ENCODE measurements around the gene UBE2V1. TPM values are rescaled to one million over a fixed set of nuclear protein-coding genes. Genes with fewer than 3 reads are reported as not detected.
"Not testable (repeated sequence)": the region's sequence is repeated elsewhere in the genome, so short reads cannot be mapped to it uniquely, and the experiment has no call there.

UBE2V1 gene
- total RNA-seq, 1 donor from 2014 or later, result 138 TPM

- no peak overlapping the region for H3K4me3 Mint-ChIP-seq
- H3K27me3 Mint-ChIP-seq (ENCODE audit: low read depth), result no peaks in the 10 kb centered on the region
- no peak overlapping the region for H3K27ac Mint-ChIP-seq
- peaks cover 11% of the 10 kb centered on the region for H3K36me3 Mint-ChIP-seq
- peaks cover 20% of the 10 kb centered on the region for H3K4me1 Mint-ChIP-seq
- no peaks in the 10 kb centered on the region for H3K9me3 Mint-ChIP-seq
- TF ChIP-seq, protein P1, sequence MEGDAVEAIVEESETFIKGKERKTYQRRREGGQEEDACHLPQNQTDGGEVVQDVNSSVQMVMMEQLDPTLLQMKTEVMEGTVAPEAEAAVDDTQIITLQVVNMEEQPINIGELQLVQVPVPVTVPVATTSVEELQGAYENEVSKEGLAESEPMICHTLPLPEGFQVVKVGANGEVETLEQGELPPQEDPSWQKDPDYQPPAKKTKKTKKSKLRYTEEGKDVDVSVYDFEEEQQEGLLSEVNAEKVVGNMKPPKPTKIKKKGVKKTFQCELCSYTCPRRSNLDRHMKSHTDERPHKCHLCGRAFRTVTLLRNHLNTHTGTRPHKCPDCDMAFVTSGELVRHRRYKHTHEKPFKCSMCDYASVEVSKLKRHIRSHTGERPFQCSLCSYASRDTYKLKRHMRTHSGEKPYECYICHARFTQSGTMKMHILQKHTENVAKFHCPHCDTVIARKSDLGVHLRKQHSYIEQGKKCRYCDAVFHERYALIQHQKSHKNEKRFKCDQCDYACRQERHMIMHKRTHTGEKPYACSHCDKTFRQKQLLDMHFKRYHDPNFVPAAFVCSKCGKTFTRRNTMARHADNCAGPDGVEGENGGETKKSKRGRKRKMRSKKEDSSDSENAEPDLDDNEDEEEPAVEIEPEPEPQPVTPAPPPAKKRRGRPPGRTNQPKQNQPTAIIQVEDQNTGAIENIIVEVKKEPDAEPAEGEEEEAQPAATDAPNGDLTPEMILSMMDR (IDR thresholded peaks at IDR 0.05; ENCODE audit: unreplicated experiment), result no peak
- DNase-seq (ENCODE audit: low spot score in 2 of 2, unreplicated experiment in 2 of 2), result no peak
These were observed 29.9 kb downstream of the UBE2V1 start for GRCh38 chr20:50083034-50083433.

DNA sequence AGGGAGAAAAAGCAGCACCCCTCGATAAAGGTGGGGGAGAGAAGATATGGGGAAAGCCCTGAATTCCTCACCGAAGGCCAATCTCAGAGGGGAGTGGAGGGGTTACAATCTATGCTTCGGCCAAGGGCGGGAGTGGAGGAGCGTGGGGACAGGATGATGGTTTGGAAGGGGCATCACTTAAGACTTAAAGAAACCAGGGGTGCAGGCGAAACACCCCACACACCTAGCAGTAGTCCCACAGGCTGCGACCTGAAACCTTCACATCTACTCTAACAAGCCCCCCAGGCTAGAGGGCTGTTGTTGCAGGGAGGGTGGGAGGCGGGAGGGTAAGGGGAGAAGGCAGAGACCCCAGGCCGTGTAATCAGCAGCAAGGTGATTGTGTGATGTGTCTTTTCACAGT lies 30.9 kb downstream of the UBE2V1 start:
- not testable (repeated sequence) for H3K27me3 Mint-ChIP-seq (ENCODE audit: low read depth); H3K4me3 Mint-ChIP-seq; H3K27ac Mint-ChIP-seq; DNase-seq (ENCODE audit: low spot score in 2 of 2, unreplicated experiment in 2 of 2); H3K9me3 Mint-ChIP-seq
- H3K36me3 Mint-ChIP-seq, result peaks cover 11% of the 10 kb centered on the region
- H3K4me1 Mint-ChIP-seq, result peaks cover 20% of the 10 kb centered on the region

GRCh38 chr20:50077818-50078601 lies 34.9 kb downstream of the UBE2V1 start:
- peaks cover 8% of the 10 kb centered on the region for H3K36me3 Mint-ChIP-seq
- H3K27me3 Mint-ChIP-seq (ENCODE audit: low read depth), result peaks cover 2% of the 10 kb centered on the region
- no peak for DNase-seq (ENCODE audit: low spot score in 2 of 2, unreplicated experiment in 2 of 2)
- H3K4me1 Mint-ChIP-seq, result peaks cover 10% of the 10 kb centered on the region
- TF ChIP-seq, protein P1 (IDR thresholded peaks at IDR 0.05; ENCODE audit: unreplicated experiment), result no peak
- H3K27ac Mint-ChIP-seq, result no peak overlapping the region
- no peaks in the 10 kb centered on the region for H3K9me3 Mint-ChIP-seq
- no peak overlapping the region for H3K4me3 Mint-ChIP-seq

DNA sequence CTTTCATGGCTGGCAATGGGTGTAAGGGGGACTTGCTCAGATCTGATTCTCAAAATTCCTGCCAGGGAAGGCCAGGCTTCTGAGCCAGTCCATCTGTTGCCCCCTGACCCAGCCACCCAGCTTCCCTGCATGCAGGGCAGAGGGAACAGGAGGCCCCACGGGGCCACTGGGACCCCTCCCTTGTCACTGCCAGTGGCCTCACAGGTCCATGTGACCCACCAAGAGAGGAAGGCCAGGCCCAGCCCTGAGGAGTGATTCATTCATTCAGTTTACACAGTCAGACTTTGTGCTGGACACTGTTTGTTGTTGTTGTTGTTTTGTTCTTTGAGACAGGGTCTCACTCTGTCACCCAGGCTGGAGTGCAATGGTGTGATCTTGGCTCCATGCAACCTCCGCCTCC lies 39.5 kb downstream of the UBE2V1 start:
- no peaks in the 10 kb centered on the region for H3K9me3 Mint-ChIP-seq
- TF ChIP-seq, protein P1 (IDR thresholded peaks at IDR 0.05; ENCODE audit: unreplicated experiment), result no peak
- no peak for DNase-seq (ENCODE audit: low spot score in 2 of 2, unreplicated experiment in 2 of 2)
- no peak overlapping the region for H3K27ac Mint-ChIP-seq
- H3K4me1 Mint-ChIP-seq, result peaks cover 6% of the 10 kb centered on the region
- H3K4me3 Mint-ChIP-seq, result no peak overlapping the region
- H3K27me3 Mint-ChIP-seq (ENCODE audit: low read depth), result peaks cover 2% of the 10 kb centered on the region
- no peaks in the 10 kb centered on the region for H3K36me3 Mint-ChIP-seq

DNA sequence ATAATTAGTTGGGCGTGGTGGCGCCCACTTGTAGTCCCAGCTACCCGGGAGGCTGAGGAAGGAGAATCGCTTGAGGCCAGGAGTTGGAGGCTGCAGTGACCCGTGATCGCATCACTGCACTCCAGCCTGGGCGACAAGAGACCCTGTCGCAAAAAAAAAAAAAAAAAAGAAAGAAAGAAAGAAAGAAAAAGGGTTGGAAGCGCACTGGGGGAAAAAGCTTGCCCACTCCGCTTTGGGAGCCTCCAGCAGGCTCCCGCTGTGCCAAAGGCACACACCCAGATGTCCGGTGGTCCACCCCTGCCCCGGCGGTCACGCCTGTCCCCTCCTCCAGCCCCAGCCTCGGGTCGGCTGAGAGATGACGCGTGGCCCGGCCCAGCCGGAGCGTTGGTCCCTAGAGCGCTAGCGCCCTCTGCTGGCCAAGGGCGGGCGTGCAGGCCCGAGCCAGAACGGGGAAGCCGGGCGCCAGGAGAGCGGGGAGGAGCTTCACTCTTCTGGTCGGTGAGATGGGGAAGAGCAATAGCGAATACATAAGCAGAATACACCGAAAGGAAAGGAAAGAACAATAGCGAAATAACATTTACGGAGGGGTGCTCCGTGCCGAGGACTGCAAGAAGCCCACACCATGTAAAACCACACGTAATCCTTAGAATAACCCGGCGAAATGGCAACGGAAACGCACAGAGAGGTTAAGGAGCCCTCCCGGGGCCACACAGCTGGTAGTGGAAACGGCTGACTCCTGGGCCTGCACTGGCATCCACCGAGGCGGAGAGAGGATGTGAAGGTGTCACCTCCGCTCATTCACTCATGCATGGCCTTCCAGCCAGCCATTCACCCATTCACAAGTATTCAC lies 41.7 kb downstream of the UBE2V1 start:
- TF ChIP-seq, protein P1 (IDR thresholded peaks at IDR 0.05; ENCODE audit: unreplicated experiment), result peak; percentile 100
- H3K36me3 Mint-ChIP-seq, result no peaks in the 10 kb centered on the region
- peaks cover 6% of the 10 kb centered on the region for H3K4me1 Mint-ChIP-seq
- no peaks in the 10 kb centered on the region for H3K9me3 Mint-ChIP-seq
- H3K4me3 Mint-ChIP-seq, result peak overlapping the region; percentile 56
- peak; percentile 92 to 99 for DNase-seq (ENCODE audit: low spot score in 2 of 2, unreplicated experiment in 2 of 2)
- peaks cover 2% of the 10 kb centered on the region for H3K27me3 Mint-ChIP-seq (ENCODE audit: low read depth)
- no peak overlapping the region for H3K27ac Mint-ChIP-seq

DNA sequence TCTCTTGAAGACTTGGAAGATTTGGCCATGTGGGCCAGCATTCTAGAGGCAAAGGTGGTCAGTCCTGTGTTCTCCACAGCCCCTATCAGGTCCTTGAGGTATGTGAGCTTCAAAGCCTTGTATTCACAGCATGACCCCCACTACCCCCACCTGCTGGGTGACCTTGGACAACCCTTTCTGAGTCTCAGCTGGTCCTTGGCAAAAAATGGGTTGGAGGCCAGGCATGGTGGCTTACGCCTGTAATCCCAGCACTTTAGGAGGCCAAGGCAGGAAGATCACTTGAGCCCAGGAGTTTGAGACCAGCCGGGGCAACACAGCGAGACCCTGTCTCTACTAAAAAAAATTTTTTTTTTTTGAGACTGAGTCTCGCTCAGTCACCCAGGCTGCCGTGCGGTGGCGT lies 42.6 kb downstream of the UBE2V1 start:
- no peak for DNase-seq (ENCODE audit: low spot score in 2 of 2, unreplicated experiment in 2 of 2)
- H3K27ac Mint-ChIP-seq, result no peak overlapping the region
- no peaks in the 10 kb centered on the region for H3K27me3 Mint-ChIP-seq (ENCODE audit: low read depth)
- TF ChIP-seq, protein P1 (IDR thresholded peaks at IDR 0.05; ENCODE audit: unreplicated experiment), result no peak
- no peaks in the 10 kb centered on the region for H3K36me3 Mint-ChIP-seq
- H3K9me3 Mint-ChIP-seq, result no peaks in the 10 kb centered on the region
- H3K4me3 Mint-ChIP-seq, result no peak overlapping the region
- peaks cover 2% of the 10 kb centered on the region for H3K4me1 Mint-ChIP-seq
